ENCODE data around the gene TMEFF2.

TMEFF2 gene

GRCh38 chr2:192194866-192195547 lies at the start of gene TMEFF2:
Gene TMEFF2 (minus strand): TSS chr2:192194933. CDS start chr2:192194524, 409 bp downstream.
- Histone ChIP-seq H3K9me2 (replicated peaks; ENCODE audit: low read depth, low read length) (no peaks in the 10 kb centered on the region), H2AFZ (ENCODE audit: low read length) (no peak within 1 kb of the TSS), H3K9ac (ENCODE audit: low read depth, low read length, poor library complexity, severe bottlenecking) (no peak within 1 kb of the TSS), H3K36me3 (ENCODE audit: insufficient read depth, low read length) (no peaks in the 10 kb centered on the region), H3K27me3 (ENCODE audit: insufficient read depth, low read length, poor library complexity, severe bottlenecking) (no peaks in the 10 kb centered on the region), H3K9me3 (ENCODE audit: insufficient read depth, low read depth, low read length) (no peaks in the 10 kb centered on the region), H3K79me2 (ENCODE audit: insufficient read depth, low read length) (no peaks in the 10 kb centered on the region), H3K4me2 (ENCODE audit: low read depth, low read length, poor library complexity, severe bottlenecking) (no peak within 1 kb of the TSS), H3K4me1 (ENCODE audit: insufficient read depth, low read length, poor library complexity, severe bottlenecking) (no peaks in the 10 kb centered on the region), H3K4me3 (ENCODE audit: low read length, poor library complexity, severe bottlenecking) (no peak within 1 kb of the TSS), H4K20me1 (ENCODE audit: insufficient read depth, low read length, poor library complexity, severe bottlenecking) (no peaks in the 10 kb centered on the region), H3F3A (ENCODE audit: low read depth) (no peaks in the 10 kb centered on the region)
- TF ChIP-seq EZH2phosphoT487 (IDR thresholded peaks at IDR 0.05; ENCODE audit: borderline replicate concordance) = no peak
- TF ChIP-seq, protein P1, sequence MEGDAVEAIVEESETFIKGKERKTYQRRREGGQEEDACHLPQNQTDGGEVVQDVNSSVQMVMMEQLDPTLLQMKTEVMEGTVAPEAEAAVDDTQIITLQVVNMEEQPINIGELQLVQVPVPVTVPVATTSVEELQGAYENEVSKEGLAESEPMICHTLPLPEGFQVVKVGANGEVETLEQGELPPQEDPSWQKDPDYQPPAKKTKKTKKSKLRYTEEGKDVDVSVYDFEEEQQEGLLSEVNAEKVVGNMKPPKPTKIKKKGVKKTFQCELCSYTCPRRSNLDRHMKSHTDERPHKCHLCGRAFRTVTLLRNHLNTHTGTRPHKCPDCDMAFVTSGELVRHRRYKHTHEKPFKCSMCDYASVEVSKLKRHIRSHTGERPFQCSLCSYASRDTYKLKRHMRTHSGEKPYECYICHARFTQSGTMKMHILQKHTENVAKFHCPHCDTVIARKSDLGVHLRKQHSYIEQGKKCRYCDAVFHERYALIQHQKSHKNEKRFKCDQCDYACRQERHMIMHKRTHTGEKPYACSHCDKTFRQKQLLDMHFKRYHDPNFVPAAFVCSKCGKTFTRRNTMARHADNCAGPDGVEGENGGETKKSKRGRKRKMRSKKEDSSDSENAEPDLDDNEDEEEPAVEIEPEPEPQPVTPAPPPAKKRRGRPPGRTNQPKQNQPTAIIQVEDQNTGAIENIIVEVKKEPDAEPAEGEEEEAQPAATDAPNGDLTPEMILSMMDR (conservative IDR thresholded peaks at IDR 0.05; ENCODE audit: low read length) = no peak

- TF ChIP-seq, protein P1 (conservative IDR thresholded peaks at IDR 0.05; ENCODE audit: low read length) = no peak
- TF ChIP-seq EZH2phosphoT487 (IDR thresholded peaks at IDR 0.05; ENCODE audit: borderline replicate concordance) = no peak
- Histone ChIP-seq H3K36me3 (ENCODE audit: insufficient read depth, low read length) (no peaks in the 10 kb centered on the region), H2AFZ (ENCODE audit: low read length) (no peak overlapping the region)
Measured at GRCh38 chr2:192243488-192243887, 48.8 kb upstream of the TMEFF2 start.

GRCh38 chr2:192236136-192236535 lies 41.4 kb upstream of the TMEFF2 start:
- Histone ChIP-seq H3K9ac (ENCODE audit: low read depth, low read length, poor library complexity, severe bottlenecking) (no peak overlapping the region), H3K4me2 (ENCODE audit: low read depth, low read length, poor library complexity, severe bottlenecking) (no peak overlapping the region), H4K20me1 (ENCODE audit: insufficient read depth, low read length, poor library complexity, severe bottlenecking) (no peaks in the 10 kb centered on the region), H3K9me2 (replicated peaks; ENCODE audit: low read depth, low read length) (no peaks in the 10 kb centered on the region), H3K4me3 (ENCODE audit: low read length, poor library complexity, severe bottlenecking) (no peak overlapping the region), H3K79me2 (ENCODE audit: insufficient read depth, low read length) (no peaks in the 10 kb centered on the region), H3K36me3 (ENCODE audit: insufficient read depth, low read length) (no peaks in the 10 kb centered on the region), H3F3A (ENCODE audit: low read depth) (no peaks in the 10 kb centered on the region), H3K27me3 (ENCODE audit: insufficient read depth, low read length, poor library complexity, severe bottlenecking) (no peaks in the 10 kb centered on the region), H3K4me1 (ENCODE audit: insufficient read depth, low read length, poor library complexity, severe bottlenecking) (no peaks in the 10 kb centered on the region), H3K9me3 (ENCODE audit: insufficient read depth, low read depth, low read length) (no peaks in the 10 kb centered on the region), H2AFZ (ENCODE audit: low read length) (no peak overlapping the region)
- TF ChIP-seq, protein P1 (conservative IDR thresholded peaks at IDR 0.05; ENCODE audit: low read length) = no peak
- TF ChIP-seq EZH2phosphoT487 (IDR thresholded peaks at IDR 0.05; ENCODE audit: borderline replicate concordance) = no peak

More at GRCh38 chr2:192243488-192243887, 48.8 kb upstream of the TMEFF2 start:
- no peaks in the 10 kb centered on the region for H3K4me1 ChIP-seq (ENCODE audit: insufficient read depth, low read length, poor library complexity, severe bottlenecking)
- H3K4me3 ChIP-seq (ENCODE audit: low read length, poor library complexity, severe bottlenecking) = no peak overlapping the region
- no peaks in the 10 kb centered on the region for H3K9me3 ChIP-seq (ENCODE audit: insufficient read depth, low read depth, low read length)
- H3K4me2 ChIP-seq (ENCODE audit: low read depth, low read length, poor library complexity, severe bottlenecking) = no peak overlapping the region
- H3K9me2 ChIP-seq (replicated peaks; ENCODE audit: low read depth, low read length) = no peaks in the 10 kb centered on the region
- H3K9ac ChIP-seq (ENCODE audit: low read depth, low read length, poor library complexity, severe bottlenecking) = no peak overlapping the region
- no peaks in the 10 kb centered on the region for H4K20me1 ChIP-seq (ENCODE audit: insufficient read depth, low read length, poor library complexity, severe bottlenecking)
- no peaks in the 10 kb centered on the region for H3K79me2 ChIP-seq (ENCODE audit: insufficient read depth, low read length)
- H3F3A ChIP-seq (ENCODE audit: low read depth) = no peaks in the 10 kb centered on the region
- H3K27me3 ChIP-seq (ENCODE audit: insufficient read depth, low read length, poor library complexity, severe bottlenecking) = no peaks in the 10 kb centered on the region

Data from Loucy (cell line).